H9 (cell line): ENCODE data around the gene PPFIBP1. TPM values are rescaled to one million over a fixed set of nuclear protein-coding genes. Genes with fewer than 3 reads are reported as not detected.

Experiments used
- DNase-seq: peaks from one replicate; pipeline ENCODE4 v3.0.0-alpha.2; 2017
- H2AFZ ChIP-seq: one replicate; pipeline ENCODE4 v1.6.1; 2013; ENCODE audit warnings: mild to moderate bottlenecking, low read length, control low read depth, moderate library complexity
- H2AK5ac ChIP-seq: 2 replicates; pipeline ENCODE4 v1.6.1; 2013; ENCODE audit warnings: low read length, control low read depth, mixed read lengths; ENCODE audit not compliant: insufficient read length
- H2BK120ac ChIP-seq: one replicate; pipeline ENCODE4 v1.6.1; 2013; ENCODE audit warnings: low read depth, mild to moderate bottlenecking, low read length, control low read depth, inconsistent platforms; ENCODE audit not compliant: poor library complexity, severe bottlenecking
- H2BK12ac ChIP-seq: 2 replicates; pipeline ENCODE4 v1.6.1; 2013; ENCODE audit warnings: low read length, control low read depth, mixed read lengths, low read depth; ENCODE audit not compliant: insufficient read length
- H2BK15ac ChIP-seq: 2 replicates; pipeline ENCODE4 v1.6.1; 2013; ENCODE audit warnings: low read depth, low read length, control low read depth
- H2BK20ac ChIP-seq: one replicate; pipeline ENCODE4 v1.6.1; 2013; ENCODE audit warnings: low read depth, mild to moderate bottlenecking, low read length, control low read depth, inconsistent platforms; ENCODE audit not compliant: poor library complexity, severe bottlenecking
- H2BK5ac ChIP-seq: 2 replicates; pipeline ENCODE4 v1.6.1; 2013; ENCODE audit warnings: low read length, control low read depth, mixed read lengths; ENCODE audit not compliant: insufficient read length
- H3K14ac ChIP-seq: 2 replicates; pipeline ENCODE4 v1.6.1; 2013; ENCODE audit warnings: low read length, control low read depth; ENCODE audit not compliant: insufficient read depth
- H3K18ac ChIP-seq: 2 replicates; pipeline ENCODE4 v1.6.1; 2013; ENCODE audit warnings: low read depth, mild to moderate bottlenecking, mixed read lengths, low read length, control low read depth; ENCODE audit not compliant: insufficient read length
- H3K23ac ChIP-seq: 2 replicates; pipeline ENCODE4 v1.6.1; 2013; ENCODE audit warnings: low read length, control low read depth, mixed read lengths, low read depth; ENCODE audit not compliant: insufficient read length
- H3K23me2 ChIP-seq: 2 replicates; pipeline ENCODE4 v1.6.1; 2013; ENCODE audit warnings: low read depth, mild to moderate bottlenecking, mixed read lengths, low read length, control low read depth; ENCODE audit not compliant: insufficient read length, poor library complexity, severe bottlenecking
- H3K27ac ChIP-seq: 2 replicates; pipeline ENCODE4 v1.5.1; 2013; ENCODE audit warnings: low read length, control low read depth, mixed read lengths, low read depth; ENCODE audit not compliant: insufficient read length
- H3K27me3 ChIP-seq: 2 replicates; pipeline ENCODE4 v1.6.1; 2013; ENCODE audit warnings: low read length, control low read depth, inconsistent platforms; ENCODE audit not compliant: insufficient read depth
- H3K4ac ChIP-seq: 2 replicates; pipeline ENCODE4 v1.6.1; 2013; ENCODE audit warnings: low read depth, mild to moderate bottlenecking, control low read depth, inconsistent platforms, low read length, moderate library complexity
- H3K4me1 ChIP-seq: 2 replicates; pipeline ENCODE4 v1.6.1; 2013; ENCODE audit warnings: low read length, control low read depth, inconsistent platforms; ENCODE audit not compliant: insufficient read depth
- H3K4me2 ChIP-seq: 2 replicates; pipeline ENCODE4 v1.6.1; 2013; ENCODE audit warnings: low read length, control low read depth, mixed read lengths; ENCODE audit not compliant: insufficient read length, insufficient read depth
- H3K56ac ChIP-seq: 2 replicates; pipeline ENCODE4 v1.6.1; 2013; ENCODE audit warnings: low read depth, mild to moderate bottlenecking, mixed read lengths, low read length, control low read depth; ENCODE audit not compliant: insufficient read length
- H3K79me1 ChIP-seq: 2 replicates; pipeline ENCODE4 v1.6.1; 2013; ENCODE audit warnings: low read depth, mild to moderate bottlenecking, moderate library complexity, low read length, control low read depth, inconsistent platforms; ENCODE audit not compliant: insufficient read depth, poor library complexity, severe bottlenecking
- H3K79me2 ChIP-seq: 2 replicates; pipeline ENCODE4 v1.6.1; 2013; ENCODE audit warnings: low read length, control low read depth, inconsistent platforms; ENCODE audit not compliant: insufficient read depth
- H3K9ac ChIP-seq: 2 replicates; pipeline ENCODE4 v1.6.1; 2013; ENCODE audit warnings: low read length, control low read depth, mixed read lengths; ENCODE audit not compliant: insufficient read length; ENCODE audit errors: extremely low read depth
- H3K9me3 ChIP-seq: one replicate; pipeline ENCODE4 v1.6.1; 2013; ENCODE audit warnings: low read depth, low read length, inconsistent platforms; ENCODE audit not compliant: control insufficient read depth
- H3T11ph ChIP-seq: one replicate; pipeline ENCODE4 v1.6.1; 2013; ENCODE audit warnings: mild to moderate bottlenecking, low read length, control low read depth, inconsistent platforms
- H4K20me1 ChIP-seq: one replicate; pipeline ENCODE4 v1.6.1; 2013; ENCODE audit not compliant: control insufficient read depth, insufficient read length, insufficient read depth
- H4K5ac ChIP-seq: 2 replicates; pipeline ENCODE4 v1.6.1; 2013; ENCODE audit warnings: low read depth, mild to moderate bottlenecking, mixed read lengths, low read length, control low read depth; ENCODE audit not compliant: insufficient read length
- H4K8ac ChIP-seq: replicated peaks from 2 replicates; pipeline ENCODE4 v1.6.1; 2013; ENCODE audit warnings: low read length, control low read depth, mixed read lengths, low read depth; ENCODE audit not compliant: insufficient read length
- H4K91ac ChIP-seq: 2 replicates; pipeline ENCODE4 v1.6.1; 2013; ENCODE audit warnings: low read depth, mild to moderate bottlenecking, moderate library complexity, mixed read lengths, low read length, control low read depth; ENCODE audit not compliant: insufficient read length
- H3K27ac Mint-ChIP-seq, 3 experiments: 2 replicates in 2 of 3; 3 replicates in 1 of 3; pipeline ENCODE4 v1.8.0; 2020 to 2021; ENCODE audit warnings: mixed read lengths in 3 of 3, mild to moderate bottlenecking in 1 of 3, moderate library complexity in 1 of 3
- H3K27me3 Mint-ChIP-seq: 2 replicates; pipeline ENCODE4 v1.8.0; 2021; ENCODE audit warnings: low read depth, mild to moderate bottlenecking, moderate library complexity, mixed read lengths
- H3K36me3 Mint-ChIP-seq, 3 experiments: 2 replicates in 2 of 3; 3 replicates in 1 of 3; pipeline ENCODE4 v1.8.0; 2020 to 2021; ENCODE audit warnings: low read depth in 3 of 3, mixed read lengths in 3 of 3; ENCODE audit not compliant: insufficient read depth in 1 of 3
- H3K4me1 Mint-ChIP-seq, 2 experiments: 2 replicates each; pipeline ENCODE4 v1.8.0; 2020; ENCODE audit warnings: mixed read lengths in 2 of 2
- H3K4me3 Mint-ChIP-seq, 2 experiments: 2 replicates in 1 of 2; 3 replicates in 1 of 2; pipeline ENCODE4 v1.8.0; 2020 to 2021; ENCODE audit warnings: mild to moderate bottlenecking in 2 of 2, mixed read lengths in 2 of 2, moderate library complexity in 1 of 2
- H3K9me3 Mint-ChIP-seq, 2 experiments: 2 replicates in 1 of 2; 3 replicates in 1 of 2; pipeline ENCODE4 v1.8.0; 2020; ENCODE audit warnings: mild to moderate bottlenecking in 2 of 2, mixed read lengths in 2 of 2, moderate library complexity in 1 of 2
- CTCF ChIP-seq: fragments of 200-600 bp; sonication (generic); conservative IDR thresholded peaks from 3 replicates; pipeline ENCODE4 v1.8.0; 2021; ENCODE audit warnings: antibody characterized with exemption, mild to moderate bottlenecking
- total RNA-seq: library from RNA; stranded (reverse); gene quantifications from 2 replicates; pipeline ENCODE4 v1.2.1, GENCODE V29; 2021

The PPFIBP1 gene
- total RNA-seq, 1 experiment from 2014 or later = 29.2 TPM

DNA sequence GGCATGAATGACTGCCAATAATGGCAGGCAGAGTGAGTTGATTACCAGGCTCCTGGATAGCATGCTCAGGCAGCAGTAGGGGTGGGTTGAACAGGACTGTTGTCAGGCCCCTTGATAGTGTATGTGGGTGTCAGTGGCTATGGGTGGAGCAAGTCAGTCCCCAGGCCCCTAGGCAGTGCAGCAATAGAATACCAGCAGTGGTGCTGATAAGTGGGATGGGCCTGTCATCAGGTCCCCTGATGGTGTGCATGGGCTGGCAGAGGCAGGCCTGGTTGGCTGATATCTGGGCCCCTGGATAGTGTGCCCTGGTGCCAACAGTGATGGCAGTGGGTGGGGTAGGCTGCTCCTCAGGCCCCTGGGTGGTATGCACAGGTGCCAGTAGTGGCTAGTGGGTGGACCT is 45.1 kb upstream of the PPFIBP1 start:
- H3K27me3 Mint-ChIP-seq = no peaks in the 10 kb centered on the region; the same call in 1 of the 2 replicates
- Histone ChIP-seq H3K79me1 (no peaks in the 10 kb centered on the region), H4K8ac (no peak overlapping the region), H3K14ac (no peak overlapping the region), H4K5ac (no peak overlapping the region), H3K27me3 (no peaks in the 10 kb centered on the region), H3T11ph (no peak overlapping the region), H3K4me1 (no peaks in the 10 kb centered on the region), H2BK12ac (no peak overlapping the region), H3K56ac (no peak overlapping the region), H2AFZ (no peak overlapping the region), H2AK5ac (no peak overlapping the region), H4K20me1 (no peaks in the 10 kb centered on the region), H3K4me2 (no peak overlapping the region), H3K79me2 (no peaks in the 10 kb centered on the region), H4K91ac (no peak overlapping the region), H3K23ac (no peak overlapping the region), H3K9me3 (no peaks in the 10 kb centered on the region), H3K27ac (no peak overlapping the region), H2BK5ac (no peak overlapping the region), H2BK120ac (no peak overlapping the region), H3K18ac (no peak overlapping the region), H3K9ac (no peak overlapping the region), H2BK15ac (no peak overlapping the region), H3K4ac (no peak overlapping the region), H3K23me2 (no peaks in the 10 kb centered on the region), H2BK20ac (no peak overlapping the region)
- peaks cover 23 to 24% of the 10 kb centered on the region in 2 experiments for H3K9me3 Mint-ChIP-seq
- H3K27ac Mint-ChIP-seq = no peak overlapping the region
- no peak for DNase-seq
- no peaks in the 10 kb centered on the region for H3K4me1 Mint-ChIP-seq
- H3K36me3 Mint-ChIP-seq = peaks cover 5 to 18% (median 17%) of the 10 kb centered on the region in 3 experiments; a peak in 6 of 7 replicates
- H3K4me3 Mint-ChIP-seq = no peak overlapping the region
- TF ChIP-seq CTCF = no peak
